Bronchial epithelial cell (primary cell): ENCODE data around the gene SLX4IP. TPM values are rescaled to one million over a fixed set of nuclear protein-coding genes. Genes with fewer than 3 reads are reported as not detected.
A peak's percentile ranks its signal among the peaks of the same experiment; 100 is the strongest.

ENCODE experiments used
- DNase-seq: peaks from one replicate; pipeline ENCODE4 v3.0.0-alpha.2; 2010; ENCODE audit warnings: low read depth
- FAIRE-seq: peaks from 2 replicates; lab custom pipeline; 2011; peaks lifted over from hg19 to GRCh38; lab: Jason Lieb, UNC
- H3K27me3 ChIP-seq: 2 replicates; pipeline ENCODE4 v1.5.1; 2011; ENCODE audit warnings: low read length; ENCODE audit not compliant: control insufficient read depth, insufficient read depth
- H3K36me3 ChIP-seq: 2 replicates; pipeline ENCODE4 v1.5.1; 2011; ENCODE audit warnings: low read length; ENCODE audit not compliant: control insufficient read depth, insufficient read depth
- H3K4me3 ChIP-seq: 2 replicates; pipeline ENCODE4 v1.5.1; 2011; ENCODE audit warnings: mild to moderate bottlenecking, low read depth, low read length, control low read depth
- CTCF ChIP-seq: IDR thresholded peaks from 2 replicates; pipeline ENCODE4 v1.5.1; 2011; ENCODE audit warnings: mild to moderate bottlenecking, moderate library complexity, low read length, control low read depth, inconsistent platforms; ENCODE audit not compliant: insufficient read depth, severe bottlenecking
- total RNA-seq: library from RNA; depleted of rRNA; stranded (reverse); fragments of >200 nt; gene quantifications from 2 replicates; pipeline ENCODE4 v1.2.1, GENCODE V29; 2014

Gene SLX4IP
- total RNA-seq, 1 donor from 2014 or later = 3.9 TPM

GRCh38 chr20:10673842-10674683 is 239.0 kb downstream of the SLX4IP start, which contains the start of gene JAG1:
TSS of gene JAG1 (minus strand) at chr20:10673999. CDS start at chr20:10673530, 469 bp downstream.
- FAIRE-seq = no peak
- peaks cover 11% of the 10 kb centered on the region for H3K36me3 ChIP-seq
- H3K27me3 ChIP-seq = no peaks in the 10 kb centered on the region
- DNase-seq = peak; percentile 85
- TF ChIP-seq CTCF = no peak
- peak within 1 kb of the TSS; percentile 90 for H3K4me3 ChIP-seq

GRCh38 chr20:10674684-10675449 is 239.8 kb downstream of the SLX4IP start:
- H3K4me3 ChIP-seq = peak overlapping the region; percentile 90
- peaks cover 9% of the 10 kb centered on the region for H3K36me3 ChIP-seq
- FAIRE-seq = no peak
- no peak for DNase-seq
- peak; percentile 91 for TF ChIP-seq CTCF
- no peaks in the 10 kb centered on the region for H3K27me3 ChIP-seq

GRCh38 chr20:10675450-10675848 is 240.3 kb downstream of the SLX4IP start:
- H3K27me3 ChIP-seq = no peaks in the 10 kb centered on the region
- H3K36me3 ChIP-seq = peaks cover 9% of the 10 kb centered on the region
- DNase-seq (no peak), FAIRE-seq (no peak)
- no peak for TF ChIP-seq CTCF
- H3K4me3 ChIP-seq = peak overlapping the region; percentile 90

- no peak for DNase-seq
- no peak for TF ChIP-seq CTCF
- peaks cover 6% of the 10 kb centered on the region for H3K36me3 ChIP-seq
- FAIRE-seq = no peak
- H3K27me3 ChIP-seq = no peaks in the 10 kb centered on the region
- H3K4me3 ChIP-seq = no peak overlapping the region
Observed at GRCh38 chr20:10676518-10676917, 241.4 kb downstream of the SLX4IP start.

Other genes with a start within 250 kb of the SLX4IP start
- not detected in 2 replicates for gene SNAP25, start 216.5 kb upstream of the SLX4IP start, total RNA-seq
- gene MKKS, start 1.1 kb upstream of the SLX4IP start, total RNA-seq = 5.3 and 7.6 TPM in 2 replicates
- gene JAG1, start 238.7 kb downstream of the SLX4IP start, total RNA-seq = 225 and 310 TPM in 2 replicates